Ascending aorta (tissue), 2 donors: ENCODE measurements around the gene ZNF189. TPM values are rescaled to one million over a fixed set of nuclear protein-coding genes. Genes with fewer than 3 reads are reported as not detected.

Experiments
- DNase-seq, 2 donors: peaks; one replicate each; pipeline ENCODE4 v3.0.0-alpha.2; 2019; ENCODE audit warnings: low spot score in 2 of 2
- H3K27ac ChIP-seq, 2 donors: fragments of 200-600 bp; sonication (generic); one replicate each; pipeline ENCODE4 v1.5.1; 2016 to 2017; ENCODE audit warnings: mild to moderate bottlenecking in 1 of 2
- H3K27me3 ChIP-seq: fragments of 200-600 bp; sonication (generic); one replicate; pipeline ENCODE4 v1.5.1; 2017
- H3K36me3 ChIP-seq, 2 donors: fragments of 200-600 bp; sonication (generic); one replicate each; pipeline ENCODE4 v1.5.1; 2016
- H3K4me1 ChIP-seq, 2 donors: fragments of 200-600 bp; sonication (generic); one replicate each; pipeline ENCODE4 v1.5.1; 2016 to 2017; ENCODE audit warnings: mild to moderate bottlenecking in 1 of 2
- H3K4me3 ChIP-seq, 2 donors: fragments of 200-600 bp; sonication (generic); one replicate each; pipeline ENCODE4 v1.5.1; 2016 to 2017; ENCODE audit warnings: mild to moderate bottlenecking in 1 of 2
- H3K9me3 ChIP-seq, 2 donors: fragments of 200-600 bp; sonication (generic); one replicate each; pipeline ENCODE4 v1.5.1; 2016
- intact Hi-C: fragments of 100-400 bp; cut with DNase I; formaldehyde crosslinking; loops from one replicate; pipeline ENCODE4 v1.15.1; 2023
- total RNA-seq: library from RNA; depleted of rRNA; stranded (reverse); fragments of >200 nt; gene quantifications from one replicate; pipeline ENCODE4 v1.1.0, GENCODE V29; 2016
- TF ChIP-seq, protein P1 (sequence below), 3 experiments: fragments of 200-600 bp in 2 of 3; fragments of 450-650 bp in 1 of 3; sonication (generic) in 2 of 3; IDR thresholded peaks; one replicate each; pipeline ENCODE4 v1.5.1; 2016 to 2019; ENCODE audit warnings: antibody characterized with exemption in 3 of 3, mild to moderate bottlenecking in 1 of 3, moderate library complexity in 1 of 3

ZNF189 gene
- total RNA-seq, 1 donor from 2014 or later: 30.4 TPM

DNA sequence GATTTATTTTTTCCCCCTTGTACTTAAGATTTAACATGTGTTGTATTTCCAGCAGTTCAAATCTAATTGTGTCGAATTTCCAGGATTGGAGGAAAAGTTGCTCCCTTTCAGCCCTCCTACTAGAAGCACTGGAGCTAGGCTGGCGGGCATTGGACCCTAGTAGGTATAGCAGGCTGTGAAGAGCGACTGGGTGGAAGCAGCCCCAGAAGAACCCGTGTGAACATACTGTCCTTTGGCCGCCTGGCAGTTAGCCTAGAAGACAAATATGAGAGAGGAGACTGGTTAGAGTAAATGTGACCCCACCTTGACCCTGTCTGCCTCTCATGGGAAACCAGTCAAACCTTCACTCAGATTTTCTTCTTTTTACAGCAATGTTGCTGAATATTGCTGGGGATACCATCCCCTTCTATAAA, 23.0 kb downstream of the ZNF189 start:
- Histone ChIP-seq H3K36me3 (peaks cover 3 to 19% of the 10 kb centered on the region in 2 donors), H3K27me3 (no peaks in the 10 kb centered on the region), H3K4me3 (no peak overlapping the region), H3K27ac (no peak overlapping the region), H3K4me1 (no peaks in the 10 kb centered on the region), H3K9me3 (peaks cover 0 to 38% of the 10 kb centered on the region in 2 donors)
- DNase-seq: no peak
- TF ChIP-seq, protein P1, sequence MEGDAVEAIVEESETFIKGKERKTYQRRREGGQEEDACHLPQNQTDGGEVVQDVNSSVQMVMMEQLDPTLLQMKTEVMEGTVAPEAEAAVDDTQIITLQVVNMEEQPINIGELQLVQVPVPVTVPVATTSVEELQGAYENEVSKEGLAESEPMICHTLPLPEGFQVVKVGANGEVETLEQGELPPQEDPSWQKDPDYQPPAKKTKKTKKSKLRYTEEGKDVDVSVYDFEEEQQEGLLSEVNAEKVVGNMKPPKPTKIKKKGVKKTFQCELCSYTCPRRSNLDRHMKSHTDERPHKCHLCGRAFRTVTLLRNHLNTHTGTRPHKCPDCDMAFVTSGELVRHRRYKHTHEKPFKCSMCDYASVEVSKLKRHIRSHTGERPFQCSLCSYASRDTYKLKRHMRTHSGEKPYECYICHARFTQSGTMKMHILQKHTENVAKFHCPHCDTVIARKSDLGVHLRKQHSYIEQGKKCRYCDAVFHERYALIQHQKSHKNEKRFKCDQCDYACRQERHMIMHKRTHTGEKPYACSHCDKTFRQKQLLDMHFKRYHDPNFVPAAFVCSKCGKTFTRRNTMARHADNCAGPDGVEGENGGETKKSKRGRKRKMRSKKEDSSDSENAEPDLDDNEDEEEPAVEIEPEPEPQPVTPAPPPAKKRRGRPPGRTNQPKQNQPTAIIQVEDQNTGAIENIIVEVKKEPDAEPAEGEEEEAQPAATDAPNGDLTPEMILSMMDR (IDR thresholded peaks at IDR 0.05): no peak
- intact Hi-C loops: no loop called here

DNA sequence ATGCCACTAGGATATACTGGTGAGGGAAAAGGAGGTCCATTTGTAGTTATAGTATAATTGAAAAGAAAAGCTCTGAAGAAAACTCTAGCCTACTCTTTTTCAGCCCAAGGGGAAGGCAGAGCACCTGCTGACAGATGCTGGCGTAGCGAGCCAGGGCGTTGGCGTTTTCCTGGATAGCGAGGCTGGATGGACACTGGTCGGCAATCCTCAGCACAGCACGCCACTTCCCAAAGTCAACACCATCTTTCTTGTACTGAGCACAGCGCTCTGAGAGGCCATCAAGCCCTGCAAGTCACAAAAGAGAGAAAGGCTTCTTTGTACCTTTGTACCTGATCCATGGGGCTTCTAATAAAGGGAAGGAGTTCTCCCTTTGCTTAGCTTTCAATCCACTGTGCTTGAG, 28.7 kb downstream of the ZNF189 start:
- Histone ChIP-seq H3K4me3 (no peak overlapping the region), H3K27me3 (no peaks in the 10 kb centered on the region), H3K36me3 (no peaks in the 10 kb centered on the region), H3K4me1 (no peaks in the 10 kb centered on the region), H3K9me3 (no peaks in the 10 kb centered on the region), H3K27ac (no peak overlapping the region)
- TF ChIP-seq, protein P1 (IDR thresholded peaks at IDR 0.05): no peak
- intact Hi-C loops: no loop called here
- no peak for DNase-seq

DNA sequence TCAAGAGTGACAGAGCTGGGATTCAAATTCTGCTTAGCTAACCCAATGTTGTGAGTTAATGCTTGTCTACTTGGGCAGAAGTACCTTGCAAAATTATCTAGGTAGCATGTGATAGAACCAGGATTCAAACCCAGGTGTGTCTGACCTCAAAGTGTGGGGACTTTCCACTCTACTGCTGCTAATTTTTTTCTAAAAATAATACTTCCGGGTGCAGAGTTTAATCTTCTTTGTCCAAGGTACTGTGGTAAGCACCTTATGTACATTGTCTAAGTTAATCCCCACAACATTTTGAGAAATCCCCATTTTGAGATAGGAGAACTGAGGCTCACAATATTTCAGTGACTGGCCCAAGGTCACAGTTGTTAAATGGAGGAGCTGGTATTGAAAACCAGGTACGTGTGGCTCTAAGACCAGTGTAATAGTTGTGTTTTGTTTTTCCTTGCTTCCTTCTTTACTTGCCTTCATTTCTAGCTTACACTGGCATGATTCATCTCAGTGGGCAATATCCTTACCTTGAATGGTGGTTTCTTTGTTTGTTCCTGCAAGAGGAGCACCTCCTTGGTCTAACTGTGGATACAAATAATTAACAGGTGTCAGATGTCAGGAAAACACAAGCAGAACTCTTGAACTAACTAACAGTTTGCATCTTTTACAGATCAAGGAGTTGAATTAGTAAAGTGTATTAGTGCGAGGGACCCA, 29.5 kb downstream of the ZNF189 start:
- intact Hi-C loops: no loop called here
- Histone ChIP-seq H3K4me1 (no peaks in the 10 kb centered on the region), H3K27ac (no peak overlapping the region), H3K4me3 (no peak overlapping the region), H3K36me3 (no peaks in the 10 kb centered on the region), H3K27me3 (no peaks in the 10 kb centered on the region), H3K9me3 (no peaks in the 10 kb centered on the region)
- DNase-seq: no peak
- TF ChIP-seq, protein P1 (IDR thresholded peaks at IDR 0.05): no peak

DNA sequence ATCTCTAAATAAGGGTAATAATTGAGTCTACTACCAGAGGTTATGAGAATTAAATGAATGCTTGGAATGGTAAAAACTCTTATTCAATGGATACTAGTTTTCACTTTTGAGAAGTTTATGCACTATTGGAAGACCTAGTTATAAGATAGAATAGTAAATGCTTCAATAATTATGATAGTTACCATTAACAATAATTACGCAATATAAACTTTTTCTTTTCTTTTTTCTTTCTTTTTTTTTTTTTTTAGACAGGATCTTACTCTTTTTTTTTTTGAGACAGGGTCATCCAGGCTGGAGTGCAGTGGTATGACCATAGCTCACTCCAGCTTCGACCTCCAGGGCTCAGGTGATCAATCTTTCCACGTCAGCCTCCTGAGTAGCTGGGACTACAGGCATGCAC, 30.3 kb downstream of the ZNF189 start:
- H3K4me1 ChIP-seq: no peaks in the 10 kb centered on the region
- H3K9me3 ChIP-seq: no peaks in the 10 kb centered on the region
- no peak for DNase-seq
- TF ChIP-seq, protein P1 (IDR thresholded peaks at IDR 0.05): no peak
- H3K4me3 ChIP-seq: no peak overlapping the region
- no peaks in the 10 kb centered on the region for H3K27me3 ChIP-seq
- intact Hi-C loops: no loop called here
- H3K27ac ChIP-seq: no peak overlapping the region
- H3K36me3 ChIP-seq: no peaks in the 10 kb centered on the region

DNA sequence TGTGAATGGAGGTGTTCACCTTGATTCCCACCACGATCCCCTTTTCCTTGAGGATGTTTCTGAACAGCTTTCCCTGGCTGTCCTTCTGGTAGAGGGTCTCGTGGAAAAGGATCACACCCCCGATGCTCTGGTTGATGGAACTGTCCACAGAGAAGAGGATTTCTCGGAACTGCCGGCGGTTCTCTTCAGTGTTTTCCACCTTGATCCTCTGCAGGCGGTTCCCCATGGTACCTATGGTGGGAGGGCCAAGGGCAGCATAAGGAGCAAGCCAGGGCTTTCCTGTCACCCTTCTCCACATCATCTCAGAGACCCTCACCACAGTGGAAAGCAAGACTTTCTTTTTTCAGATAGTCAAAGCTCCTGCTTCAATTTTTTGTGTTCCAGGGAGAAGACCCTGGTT, 31.1 kb downstream of the ZNF189 start:
- no peak for DNase-seq
- intact Hi-C loops: no loop called here
- no peaks in the 10 kb centered on the region for H3K9me3 ChIP-seq
- H3K27ac ChIP-seq: no peak overlapping the region
- no peaks in the 10 kb centered on the region for H3K36me3 ChIP-seq
- no peaks in the 10 kb centered on the region for H3K4me1 ChIP-seq
- no peaks in the 10 kb centered on the region for H3K27me3 ChIP-seq
- H3K4me3 ChIP-seq: no peak overlapping the region
- TF ChIP-seq, protein P1 (IDR thresholded peaks at IDR 0.05): no peak

DNA sequence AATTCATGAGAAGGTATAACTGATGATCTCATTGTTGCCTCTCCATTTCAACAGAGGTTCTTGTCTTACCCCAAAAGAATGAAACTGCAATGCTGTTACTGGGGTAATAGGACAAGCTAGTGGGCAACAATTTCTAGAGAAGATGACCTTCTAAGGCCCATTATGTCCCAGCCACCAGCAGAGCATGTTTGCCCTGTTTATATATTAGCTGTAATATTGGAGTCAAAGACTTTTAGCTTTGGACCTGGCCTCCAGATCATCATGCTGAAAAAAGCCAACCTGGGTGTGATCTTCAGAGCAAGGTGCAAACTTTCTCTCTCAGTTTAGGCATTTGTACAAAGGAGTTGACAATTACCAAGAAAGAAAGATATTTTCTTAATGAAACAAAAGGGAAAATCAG, 33.5 kb downstream of the ZNF189 start:
- H3K27me3 ChIP-seq: no peaks in the 10 kb centered on the region
- TF ChIP-seq, protein P1 (IDR thresholded peaks at IDR 0.05): no peak
- no peak overlapping the region for H3K4me3 ChIP-seq
- no peak overlapping the region for H3K27ac ChIP-seq
- no peaks in the 10 kb centered on the region for H3K9me3 ChIP-seq
- H3K4me1 ChIP-seq: no peaks in the 10 kb centered on the region
- DNase-seq: no peak
- intact Hi-C loops: no loop called here
- H3K36me3 ChIP-seq: no peaks in the 10 kb centered on the region
